ENCODE data around the gene CST5. TPM values are rescaled to one million over a fixed set of nuclear protein-coding genes. Genes with fewer than 3 reads are reported as not detected.

The CST5 gene
- total and polyA plus RNA-seq, 4 donors = 0.37 to 0.65 (median 0.55) TPM; not detected in 1

DNA sequence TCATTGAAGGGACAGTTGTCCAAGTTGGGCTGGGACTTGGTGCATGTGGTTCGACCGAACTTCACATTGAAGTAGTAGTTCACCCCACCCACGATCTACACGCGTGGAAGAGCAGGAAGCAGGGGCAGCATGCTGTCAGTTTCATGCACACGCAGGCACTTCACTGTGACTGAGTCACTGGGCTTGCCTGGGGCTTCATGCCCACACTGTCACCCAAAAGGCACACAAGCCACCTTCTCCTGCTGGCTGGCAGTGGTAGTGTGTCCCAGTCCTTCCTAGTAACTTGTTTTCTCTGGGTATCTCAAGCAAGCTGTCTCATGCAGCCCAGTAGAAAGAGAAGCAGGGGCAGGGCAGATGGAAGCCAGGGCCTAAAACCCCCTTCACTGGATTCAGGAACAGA is 2.0 kb downstream of the CST5 start:
- Histone ChIP-seq H3K4me1 (ENCODE audit: control insufficient read depth in 5 of 5, insufficient read depth in 5 of 5, low read length in 5 of 5) (peaks cover 0 to 11% (median 6%) of the 10 kb centered on the region in 5 donors), H3K27me3 (ENCODE audit: control insufficient read depth in 3 of 3, insufficient read depth in 3 of 3, low read length in 2 of 3) (no peaks in the 10 kb centered on the region), H3K36me3 (ENCODE audit: control insufficient read depth in 4 of 4, insufficient read depth in 4 of 4, low read length in 4 of 4) (no peaks in the 10 kb centered on the region), H3K27ac (ENCODE audit: low read depth in 1 of 2, low read length in 1 of 2) (no peak overlapping the region), H3K9me3 (ENCODE audit: control insufficient read depth in 4 of 4, insufficient read depth in 3 of 4, low read length in 3 of 4) (peaks cover 0 to 2% (median 0%) of the 10 kb centered on the region in 4 donors), H3K4me3 (no peak overlapping the region), H3K9ac (ENCODE audit: insufficient read depth in 1 of 2, low read length in 2 of 2) (no peak overlapping the region)
- DNase-seq (no peak), ATAC-seq (ENCODE audit: insufficient read depth, low FRiP score) (no peak)
- TF ChIP-seq, protein P1, sequence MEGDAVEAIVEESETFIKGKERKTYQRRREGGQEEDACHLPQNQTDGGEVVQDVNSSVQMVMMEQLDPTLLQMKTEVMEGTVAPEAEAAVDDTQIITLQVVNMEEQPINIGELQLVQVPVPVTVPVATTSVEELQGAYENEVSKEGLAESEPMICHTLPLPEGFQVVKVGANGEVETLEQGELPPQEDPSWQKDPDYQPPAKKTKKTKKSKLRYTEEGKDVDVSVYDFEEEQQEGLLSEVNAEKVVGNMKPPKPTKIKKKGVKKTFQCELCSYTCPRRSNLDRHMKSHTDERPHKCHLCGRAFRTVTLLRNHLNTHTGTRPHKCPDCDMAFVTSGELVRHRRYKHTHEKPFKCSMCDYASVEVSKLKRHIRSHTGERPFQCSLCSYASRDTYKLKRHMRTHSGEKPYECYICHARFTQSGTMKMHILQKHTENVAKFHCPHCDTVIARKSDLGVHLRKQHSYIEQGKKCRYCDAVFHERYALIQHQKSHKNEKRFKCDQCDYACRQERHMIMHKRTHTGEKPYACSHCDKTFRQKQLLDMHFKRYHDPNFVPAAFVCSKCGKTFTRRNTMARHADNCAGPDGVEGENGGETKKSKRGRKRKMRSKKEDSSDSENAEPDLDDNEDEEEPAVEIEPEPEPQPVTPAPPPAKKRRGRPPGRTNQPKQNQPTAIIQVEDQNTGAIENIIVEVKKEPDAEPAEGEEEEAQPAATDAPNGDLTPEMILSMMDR (IDR thresholded peaks at IDR 0.05; ENCODE audit: control extremely low read depth, extremely low read depth) = no peak
- 88 to 92% methylated on average over 6 of the region's 6 CpGs for WGBS, 2 donors

DNA sequence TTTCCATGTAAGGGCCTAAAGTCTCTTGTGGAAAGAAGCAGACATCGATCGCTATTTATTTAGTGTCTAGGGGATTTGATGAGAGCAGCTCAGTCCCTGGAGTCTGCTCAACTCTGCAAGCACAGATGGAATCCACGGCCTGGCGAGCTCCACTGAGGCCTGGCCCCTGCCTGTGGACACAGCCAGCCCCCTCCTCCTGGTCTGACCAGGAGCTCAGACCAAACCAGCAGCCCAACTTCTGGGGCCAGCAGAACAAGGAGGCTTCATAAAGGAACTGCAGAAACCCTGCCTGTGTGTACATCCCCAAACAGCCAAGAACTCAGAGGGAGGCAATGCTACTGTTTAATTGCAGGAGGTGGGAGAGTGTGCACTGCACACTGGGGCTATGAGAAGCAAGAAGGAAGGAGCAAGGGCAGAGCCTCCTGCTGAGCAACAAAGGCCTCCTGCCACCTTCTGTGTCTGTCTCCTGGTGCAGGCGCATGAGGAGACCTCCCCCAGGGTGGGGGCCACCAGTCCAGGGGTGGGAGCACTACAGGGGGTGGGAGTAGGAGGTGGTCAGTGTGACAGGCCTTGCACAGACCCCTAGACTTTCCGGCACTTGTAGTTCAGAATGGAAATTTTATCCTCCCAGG is 3.8 kb downstream of the CST5 start:
- Histone ChIP-seq H3K27ac (ENCODE audit: low read depth in 1 of 2, low read length in 1 of 2) (no peak overlapping the region), H3K9ac (ENCODE audit: insufficient read depth in 1 of 2, low read length in 2 of 2) (no peak overlapping the region), H3K4me1 (ENCODE audit: control insufficient read depth in 5 of 5, insufficient read depth in 5 of 5, low read length in 5 of 5) (peaks cover 0 to 9% (median 6%) of the 10 kb centered on the region in 5 donors), H3K27me3 (ENCODE audit: control insufficient read depth in 3 of 3, insufficient read depth in 3 of 3, low read length in 2 of 3) (no peaks in the 10 kb centered on the region), H3K4me3 (no peak overlapping the region), H3K9me3 (ENCODE audit: control insufficient read depth in 4 of 4, insufficient read depth in 3 of 4, low read length in 3 of 4) (peaks cover 0 to 5% (median 0%) of the 10 kb centered on the region in 4 donors), H3K36me3 (ENCODE audit: control insufficient read depth in 4 of 4, insufficient read depth in 4 of 4, low read length in 4 of 4) (no peaks in the 10 kb centered on the region)
- 82 to 84% methylated on average over 6 of the region's 6 CpGs for WGBS, 2 donors
- no peak for DNase-seq
- ATAC-seq (ENCODE audit: insufficient read depth, low FRiP score) = no peak
- TF ChIP-seq, protein P1 (IDR thresholded peaks at IDR 0.05; ENCODE audit: control extremely low read depth, extremely low read depth) = no peak

DNA sequence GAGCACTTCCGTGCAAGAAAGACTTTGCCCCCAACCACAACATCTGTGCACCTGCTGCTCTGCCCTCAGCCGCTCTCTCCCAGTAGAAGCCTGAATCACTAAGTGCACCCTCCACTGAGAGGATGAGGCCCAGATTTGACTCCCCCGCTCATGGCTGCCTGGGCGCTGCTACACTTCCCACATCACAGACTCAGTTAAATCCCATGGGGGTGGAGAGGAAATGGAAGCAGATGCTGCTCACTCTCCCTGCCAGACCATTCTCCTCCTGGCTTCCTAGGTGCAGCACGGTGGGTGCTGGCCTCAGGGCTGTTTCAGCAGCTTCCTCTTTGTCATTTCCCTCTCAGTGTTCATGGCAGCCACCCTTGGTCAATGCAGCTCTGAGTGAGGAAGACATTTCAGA is 4.8 kb downstream of the CST5 start:
- no peaks in the 10 kb centered on the region for H3K27me3 ChIP-seq (ENCODE audit: control insufficient read depth in 3 of 3, insufficient read depth in 3 of 3, low read length in 2 of 3)
- ATAC-seq (ENCODE audit: insufficient read depth, low FRiP score) (no peak), DNase-seq (no peak)
- WGBS, 2 donors = 71 to 79% methylated on average over 5 of the region's 5 CpGs
- TF ChIP-seq, protein P1 (IDR thresholded peaks at IDR 0.05; ENCODE audit: control extremely low read depth, extremely low read depth) = no peak
- H3K9ac ChIP-seq (ENCODE audit: insufficient read depth in 1 of 2, low read length in 2 of 2) = no peak overlapping the region
- no peak overlapping the region for H3K4me3 ChIP-seq
- H3K4me1 ChIP-seq (ENCODE audit: control insufficient read depth in 5 of 5, insufficient read depth in 5 of 5, low read length in 5 of 5) = peaks cover 0 to 6% (median 0%) of the 10 kb centered on the region in 5 donors
- H3K27ac ChIP-seq (ENCODE audit: low read depth in 1 of 2, low read length in 1 of 2) = no peak overlapping the region
- peaks cover 0 to 5% (median 0%) of the 10 kb centered on the region in 4 donors for H3K9me3 ChIP-seq (ENCODE audit: control insufficient read depth in 4 of 4, insufficient read depth in 3 of 4, low read length in 3 of 4)
- no peaks in the 10 kb centered on the region for H3K36me3 ChIP-seq (ENCODE audit: control insufficient read depth in 4 of 4, insufficient read depth in 4 of 4, low read length in 4 of 4)
